OCI-LY1 (cell line): ENCODE results near the gene CUX1.

Experiments
- H2AFZ ChIP-seq: fragments of 200-600 bp; sonication (generic), shearing (Covaris generic); 2 replicates; pipeline ENCODE4 v1.6.0; 2014; ENCODE audit warnings: antibody characterized with exemption, mild to moderate bottlenecking, low read length
- H3F3A ChIP-seq: fragments of 200-600 bp; sonication (generic), shearing (Covaris generic); 2 replicates; pipeline ENCODE4 v1.6.0; 2014; ENCODE audit warnings: mild to moderate bottlenecking, antibody characterized with exemption, low read length, moderate library complexity; ENCODE audit not compliant: insufficient read depth
- H3K27ac ChIP-seq: fragments of 200-600 bp; sonication (generic); 2 replicates; pipeline ENCODE4 v1.5.1; 2014; ENCODE audit warnings: low read length, mixed run types, mild to moderate bottlenecking, low read depth; ENCODE audit not compliant: poor library complexity, severe bottlenecking
- H3K27me3 ChIP-seq: fragments of 200-600 bp; sonication (generic); 2 replicates; pipeline ENCODE4 v1.6.0; 2014; ENCODE audit warnings: antibody characterized with exemption, mild to moderate bottlenecking, low read length, moderate library complexity; ENCODE audit not compliant: insufficient read depth
- H3K36me3 ChIP-seq: fragments of 200-600 bp; sonication (generic); 2 replicates; pipeline ENCODE4 v1.6.1; 2014; ENCODE audit warnings: mild to moderate bottlenecking, antibody characterized with exemption, low read length, moderate library complexity, mixed read lengths; ENCODE audit not compliant: insufficient read depth
- H3K4me1 ChIP-seq: fragments of 200-600 bp; sonication (generic); 2 replicates; pipeline ENCODE4 v1.5.1; 2014; ENCODE audit warnings: mild to moderate bottlenecking, low read length, moderate library complexity; ENCODE audit not compliant: insufficient read depth, severe bottlenecking
- H3K4me2 ChIP-seq: fragments of 200-600 bp; sonication (generic), shearing (Covaris generic); 2 replicates; pipeline ENCODE4 v1.6.1; 2014; ENCODE audit warnings: low read length
- H3K4me3 ChIP-seq: fragments of 200-600 bp; sonication (generic); 2 replicates; pipeline ENCODE4 v1.5.1; 2014; ENCODE audit warnings: low read length, low read depth, mild to moderate bottlenecking, mixed read lengths; ENCODE audit not compliant: poor library complexity, severe bottlenecking
- H3K79me2 ChIP-seq: fragments of 200-600 bp; shearing (Covaris generic); 2 replicates; pipeline ENCODE4 v1.6.1; 2016; ENCODE audit warnings: mixed run types, low read length, mixed read lengths; ENCODE audit not compliant: insufficient read depth
- H3K9ac ChIP-seq: fragments of 200-600 bp; sonication (generic), shearing (Covaris generic); 2 replicates; pipeline ENCODE4 v1.6.1; 2014; ENCODE audit warnings: mild to moderate bottlenecking, low read length, mixed read lengths
- H3K9me2 ChIP-seq: fragments of 200-600 bp; sonication (generic), shearing (Covaris generic); 2 replicates; pipeline ENCODE4 v1.6.1; 2014; ENCODE audit warnings: low read depth, mild to moderate bottlenecking, low read length, mixed read lengths
- H3K9me3 ChIP-seq: fragments of 200-600 bp; shearing (Covaris generic); 2 replicates; pipeline ENCODE4 v1.6.1; 2014; ENCODE audit warnings: low read length, mixed read lengths
- H4K20me1 ChIP-seq: fragments of 200-600 bp; sonication (generic), shearing (Covaris generic); 2 replicates; pipeline ENCODE4 v1.6.0; 2016; ENCODE audit warnings: mild to moderate bottlenecking, low read length; ENCODE audit not compliant: insufficient read depth
- EZH2 ChIP-seq: fragments of 200-600 bp; sonication (generic), shearing (Covaris generic); IDR thresholded peaks from 2 replicates; pipeline ENCODE4 v1.8.0; 2017; ENCODE audit warnings: borderline replicate concordance, mixed run types, mild to moderate bottlenecking, antibody characterized with exemption, low read length, moderate library complexity, mixed read lengths
- TF ChIP-seq, protein P1 (sequence below): fragments of 200-600 bp; sonication (generic), shearing (Covaris generic); IDR thresholded peaks from 2 replicates; pipeline ENCODE4 v1.5.1; 2017; ENCODE audit warnings: mild to moderate bottlenecking, antibody characterized with exemption, low read length, moderate library complexity, mixed read lengths

CUX1 gene

GRCh38 chr7:102152672-102153598, 335.5 kb downstream of the CUX1 start:
- Histone ChIP-seq H3K79me2 (no peaks in the 10 kb centered on the region), H3K9ac (no peak overlapping the region), H4K20me1 (no peaks in the 10 kb centered on the region), H3K9me2 (no peaks in the 10 kb centered on the region), H3K27me3 (no peaks in the 10 kb centered on the region), H3K9me3 (no peaks in the 10 kb centered on the region), H3K36me3 (peaks cover 49% of the 10 kb centered on the region), H2AFZ (no peak overlapping the region), H3K4me1 (no peaks in the 10 kb centered on the region), H3K27ac (no peak overlapping the region), H3K4me3 (no peak overlapping the region), H3F3A (no peaks in the 10 kb centered on the region), H3K4me2 (no peak overlapping the region)
- TF ChIP-seq, protein P1, sequence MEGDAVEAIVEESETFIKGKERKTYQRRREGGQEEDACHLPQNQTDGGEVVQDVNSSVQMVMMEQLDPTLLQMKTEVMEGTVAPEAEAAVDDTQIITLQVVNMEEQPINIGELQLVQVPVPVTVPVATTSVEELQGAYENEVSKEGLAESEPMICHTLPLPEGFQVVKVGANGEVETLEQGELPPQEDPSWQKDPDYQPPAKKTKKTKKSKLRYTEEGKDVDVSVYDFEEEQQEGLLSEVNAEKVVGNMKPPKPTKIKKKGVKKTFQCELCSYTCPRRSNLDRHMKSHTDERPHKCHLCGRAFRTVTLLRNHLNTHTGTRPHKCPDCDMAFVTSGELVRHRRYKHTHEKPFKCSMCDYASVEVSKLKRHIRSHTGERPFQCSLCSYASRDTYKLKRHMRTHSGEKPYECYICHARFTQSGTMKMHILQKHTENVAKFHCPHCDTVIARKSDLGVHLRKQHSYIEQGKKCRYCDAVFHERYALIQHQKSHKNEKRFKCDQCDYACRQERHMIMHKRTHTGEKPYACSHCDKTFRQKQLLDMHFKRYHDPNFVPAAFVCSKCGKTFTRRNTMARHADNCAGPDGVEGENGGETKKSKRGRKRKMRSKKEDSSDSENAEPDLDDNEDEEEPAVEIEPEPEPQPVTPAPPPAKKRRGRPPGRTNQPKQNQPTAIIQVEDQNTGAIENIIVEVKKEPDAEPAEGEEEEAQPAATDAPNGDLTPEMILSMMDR: no peak
- no peak for TF ChIP-seq EZH2

GRCh38 chr7:102153599-102153946, 336.1 kb downstream of the CUX1 start:
- Histone ChIP-seq H3K36me3 (peaks cover 52% of the 10 kb centered on the region), H2AFZ (no peak overlapping the region), H3K4me3 (no peak overlapping the region), H3K27ac (no peak overlapping the region), H3K4me2 (no peak overlapping the region), H3K9ac (no peak overlapping the region), H3F3A (no peaks in the 10 kb centered on the region), H3K4me1 (no peaks in the 10 kb centered on the region), H3K27me3 (no peaks in the 10 kb centered on the region), H4K20me1 (no peaks in the 10 kb centered on the region), H3K9me2 (no peaks in the 10 kb centered on the region), H3K79me2 (no peaks in the 10 kb centered on the region), H3K9me3 (no peaks in the 10 kb centered on the region)
- no peak for TF ChIP-seq EZH2
- TF ChIP-seq, protein P1: no peak

DNA sequence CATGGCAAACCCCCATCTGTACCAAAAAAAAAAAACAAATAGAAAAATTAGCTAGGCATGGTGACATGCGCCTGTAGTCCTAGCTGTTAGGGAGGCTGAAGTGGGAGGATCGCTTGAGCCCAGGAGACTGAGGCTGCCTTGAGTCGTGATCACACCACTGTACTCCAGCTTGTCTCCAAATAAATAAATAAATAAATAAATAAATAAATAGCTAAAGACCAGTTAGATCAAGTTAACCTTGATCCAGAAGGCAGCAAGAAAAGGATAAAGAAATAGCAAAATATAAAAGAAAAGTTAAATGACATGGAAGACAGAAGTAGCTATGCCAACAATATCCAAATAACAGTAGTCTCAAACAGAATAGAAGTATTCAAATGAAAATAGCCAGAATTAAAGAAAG, 337.0 kb downstream of the CUX1 start:
- H3K79me2 ChIP-seq: no peaks in the 10 kb centered on the region
- H3F3A ChIP-seq: no peaks in the 10 kb centered on the region
- H3K9me3 ChIP-seq: no peaks in the 10 kb centered on the region
- H3K36me3 ChIP-seq: peaks cover 60% of the 10 kb centered on the region
- H3K4me1 ChIP-seq: no peaks in the 10 kb centered on the region
- H3K4me3 ChIP-seq: no peak overlapping the region
- H3K9ac ChIP-seq: no peak overlapping the region
- no peaks in the 10 kb centered on the region for H4K20me1 ChIP-seq
- TF ChIP-seq, protein P1: no peak
- TF ChIP-seq EZH2: no peak
- H2AFZ ChIP-seq: no peak overlapping the region
- no peak overlapping the region for H3K27ac ChIP-seq
- no peak overlapping the region for H3K4me2 ChIP-seq
- no peaks in the 10 kb centered on the region for H3K9me2 ChIP-seq
- no peaks in the 10 kb centered on the region for H3K27me3 ChIP-seq
